SK-N-SH treated with all-trans-retinoic acid at 6 μM for 48 hours (cell line): ENCODE data around the gene SCN11A.

Experiments used
- ATAC-seq: fragments of 200-7000 bp; cut with Tn5 transposase; 3 replicates; pipeline ENCODE4 v1.9.1; 2020; ENCODE audit warnings: mild to moderate bottlenecking, moderate library complexity
- ARNTL ChIP-seq: fragments of 450-650 bp; formaldehyde crosslinking; IDR thresholded peaks from 2 replicates; pipeline ENCODE4 v1.5.0; 2020; ENCODE audit warnings: low read depth, mild to moderate bottlenecking, moderate library complexity, borderline replicate concordance
- BACH2 ChIP-seq: fragments of 250-450 bp; sonication (Bioruptor Pico); IDR thresholded peaks from 2 replicates; pipeline ENCODE4 v1.9.0; 2021; ENCODE audit warnings: mild to moderate bottlenecking, borderline replicate concordance
- CSDC2 ChIP-seq: fragments of 250-450 bp; sonication (Bioruptor Pico); IDR thresholded peaks from 2 replicates; pipeline ENCODE4 v1.5.0; 2020; ENCODE audit warnings: mild to moderate bottlenecking, moderate library complexity
- ESRRG ChIP-seq: fragments of 250-450 bp; sonication (Bioruptor Pico); IDR thresholded peaks from 2 replicates; pipeline ENCODE4 v1.6.1; 2021; ENCODE audit warnings: mild to moderate bottlenecking
- ISL1 ChIP-seq: fragments of 250-450 bp; sonication (Bioruptor Pico); IDR thresholded peaks from 2 replicates; pipeline ENCODE4 v2.1.2; 2022; ENCODE audit warnings: mild to moderate bottlenecking, moderate library complexity
- OSR1 ChIP-seq: fragments of 250-450 bp; sonication (Bioruptor Pico); IDR thresholded peaks from 2 replicates; pipeline ENCODE4 v1.8.0; 2022; ENCODE audit warnings: moderate library complexity, mild to moderate bottlenecking, inconsistent platforms
- PATZ1 ChIP-seq: fragments of 250-450 bp; sonication (Bioruptor Pico); IDR thresholded peaks from 2 replicates; pipeline ENCODE4 v1.8.0; 2020; ENCODE audit warnings: mild to moderate bottlenecking, moderate library complexity, borderline replicate concordance
- PPARA ChIP-seq: fragments of 250-450 bp; sonication (Bioruptor Pico); IDR thresholded peaks from 2 replicates; pipeline ENCODE4 v1.5.0; 2020; ENCODE audit warnings: mild to moderate bottlenecking, borderline replicate concordance
- RARB ChIP-seq: fragments of 250-450 bp; sonication (Bioruptor Pico); IDR thresholded peaks from 2 replicates; pipeline ENCODE4 v1.8.0; 2021; ENCODE audit warnings: mild to moderate bottlenecking, moderate library complexity
- TCF4 ChIP-seq: fragments of 250-450 bp; sonication (Bioruptor Pico); IDR thresholded peaks from 2 replicates; pipeline ENCODE4 v1.8.0; 2021; ENCODE audit warnings: mild to moderate bottlenecking, moderate library complexity, borderline replicate concordance
- TOX ChIP-seq: fragments of 250-450 bp; sonication (Bioruptor Pico); IDR thresholded peaks from 2 replicates; pipeline ENCODE4 v1.8.0; 2021; ENCODE audit warnings: mild to moderate bottlenecking, moderate library complexity, borderline replicate concordance
- TSHZ2 ChIP-seq: fragments of 250-450 bp; sonication (Bioruptor Pico); IDR thresholded peaks from 2 replicates; pipeline ENCODE4 v1.5.0; 2020; ENCODE audit warnings: mild to moderate bottlenecking, moderate library complexity
- ZC3H10 ChIP-seq: fragments of 250-450 bp; sonication (Bioruptor Pico); IDR thresholded peaks from 2 replicates; pipeline ENCODE4 v1.5.1; 2021; ENCODE audit warnings: mild to moderate bottlenecking, moderate library complexity
- ZFP3 ChIP-seq: fragments of 250-450 bp; sonication (Bioruptor Pico); IDR thresholded peaks from 2 replicates; pipeline ENCODE4 v1.5.0; 2020; ENCODE audit warnings: mild to moderate bottlenecking, moderate library complexity
- ZFP30 ChIP-seq: fragments of 450-650 bp; formaldehyde crosslinking; IDR thresholded peaks from 2 replicates; pipeline ENCODE4 v1.5.0; 2022; ENCODE audit warnings: mild to moderate bottlenecking, moderate library complexity
- ZNF70 ChIP-seq: fragments of 450-650 bp; formaldehyde crosslinking; IDR thresholded peaks from 2 replicates; pipeline ENCODE4 v1.5.0; 2020; ENCODE audit warnings: mild to moderate bottlenecking, moderate library complexity
- ZNF8 ChIP-seq: fragments of 450-650 bp; formaldehyde crosslinking; IDR thresholded peaks from 2 replicates; pipeline ENCODE4 v1.5.0; 2020; ENCODE audit warnings: mild to moderate bottlenecking, moderate library complexity
- TF ChIP-seq, protein P1 (sequence below): fragments of 250-450 bp; sonication (Bioruptor Pico); IDR thresholded peaks from 2 replicates; pipeline ENCODE4 v1.8.0; 2021; ENCODE audit warnings: low read depth, mild to moderate bottlenecking, moderate library complexity, borderline replicate concordance
- TF ChIP-seq, protein P2 (sequence below): fragments of 250-450 bp; sonication (Bioruptor Pico); IDR thresholded peaks from 2 replicates; pipeline ENCODE4 v1.5.1; 2021; ENCODE audit warnings: mild to moderate bottlenecking, moderate library complexity

Gene SCN11A

GRCh38 chr3:39097716-39098472 is 46.1 kb upstream of the SCN11A start:
- TF ChIP-seq CSDC2 (CRISPR knock-in tag) (no peak), ZFP30 (CRISPR knock-in tag) (no peak)
- ATAC-seq: no peak

- no peak for TF ChIP-seq ESRRG (CRISPR knock-in tag)
- no peak for ATAC-seq
Measured at GRCh38 chr3:39096775-39097174, 45.0 kb upstream of the SCN11A start.

GRCh38 chr3:39095778-39096177 is 44.0 kb upstream of the SCN11A start:
- no peak for TF ChIP-seq OSR1 (CRISPR knock-in tag)
- no peak for TF ChIP-seq ZNF8 (CRISPR knock-in tag)
- TF ChIP-seq, protein P1, sequence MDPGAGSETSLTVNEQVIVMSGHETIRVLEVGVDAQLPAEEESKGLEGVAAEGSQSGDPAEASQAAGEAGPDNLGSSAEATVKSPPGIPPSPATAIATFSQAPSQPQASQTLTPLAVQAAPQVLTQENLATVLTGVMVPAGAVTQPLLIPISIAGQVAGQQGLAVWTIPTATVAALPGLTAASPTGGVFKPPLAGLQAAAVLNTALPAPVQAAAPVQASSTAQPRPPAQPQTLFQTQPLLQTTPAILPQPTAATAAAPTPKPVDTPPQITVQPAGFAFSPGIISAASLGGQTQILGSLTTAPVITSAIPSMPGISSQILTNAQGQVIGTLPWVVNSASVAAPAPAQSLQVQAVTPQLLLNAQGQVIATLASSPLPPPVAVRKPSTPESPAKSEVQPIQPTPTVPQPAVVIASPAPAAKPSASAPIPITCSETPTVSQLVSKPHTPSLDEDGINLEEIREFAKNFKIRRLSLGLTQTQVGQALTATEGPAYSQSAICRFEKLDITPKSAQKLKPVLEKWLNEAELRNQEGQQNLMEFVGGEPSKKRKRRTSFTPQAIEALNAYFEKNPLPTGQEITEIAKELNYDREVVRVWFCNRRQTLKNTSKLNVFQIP: no peak
- TF ChIP-seq, protein P2, sequence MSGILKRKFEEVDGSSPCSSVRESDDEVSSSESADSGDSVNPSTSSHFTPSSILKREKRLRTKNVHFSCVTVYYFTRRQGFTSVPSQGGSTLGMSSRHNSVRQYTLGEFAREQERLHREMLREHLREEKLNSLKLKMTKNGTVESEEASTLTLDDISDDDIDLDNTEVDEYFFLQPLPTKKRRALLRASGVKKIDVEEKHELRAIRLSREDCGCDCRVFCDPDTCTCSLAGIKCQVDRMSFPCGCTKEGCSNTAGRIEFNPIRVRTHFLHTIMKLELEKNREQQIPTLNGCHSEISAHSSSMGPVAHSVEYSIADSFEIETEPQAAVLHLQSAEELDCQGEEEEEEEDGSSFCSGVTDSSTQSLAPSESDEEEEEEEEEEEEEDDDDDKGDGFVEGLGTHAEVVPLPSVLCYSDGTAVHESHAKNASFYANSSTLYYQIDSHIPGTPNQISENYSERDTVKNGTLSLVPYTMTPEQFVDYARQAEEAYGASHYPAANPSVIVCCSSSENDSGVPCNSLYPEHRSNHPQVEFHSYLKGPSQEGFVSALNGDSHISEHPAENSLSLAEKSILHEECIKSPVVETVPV (CRISPR knock-in tag): no peak
- no peak for TF ChIP-seq TSHZ2 (CRISPR knock-in tag)
- no peak for TF ChIP-seq PATZ1 (CRISPR knock-in tag)
- TF ChIP-seq BACH2: no peak
- TF ChIP-seq RARB (CRISPR knock-in tag): no peak
- no peak for TF ChIP-seq CSDC2 (CRISPR knock-in tag)
- TF ChIP-seq TCF4 (CRISPR knock-in tag): no peak
- no peak for ATAC-seq

DNA sequence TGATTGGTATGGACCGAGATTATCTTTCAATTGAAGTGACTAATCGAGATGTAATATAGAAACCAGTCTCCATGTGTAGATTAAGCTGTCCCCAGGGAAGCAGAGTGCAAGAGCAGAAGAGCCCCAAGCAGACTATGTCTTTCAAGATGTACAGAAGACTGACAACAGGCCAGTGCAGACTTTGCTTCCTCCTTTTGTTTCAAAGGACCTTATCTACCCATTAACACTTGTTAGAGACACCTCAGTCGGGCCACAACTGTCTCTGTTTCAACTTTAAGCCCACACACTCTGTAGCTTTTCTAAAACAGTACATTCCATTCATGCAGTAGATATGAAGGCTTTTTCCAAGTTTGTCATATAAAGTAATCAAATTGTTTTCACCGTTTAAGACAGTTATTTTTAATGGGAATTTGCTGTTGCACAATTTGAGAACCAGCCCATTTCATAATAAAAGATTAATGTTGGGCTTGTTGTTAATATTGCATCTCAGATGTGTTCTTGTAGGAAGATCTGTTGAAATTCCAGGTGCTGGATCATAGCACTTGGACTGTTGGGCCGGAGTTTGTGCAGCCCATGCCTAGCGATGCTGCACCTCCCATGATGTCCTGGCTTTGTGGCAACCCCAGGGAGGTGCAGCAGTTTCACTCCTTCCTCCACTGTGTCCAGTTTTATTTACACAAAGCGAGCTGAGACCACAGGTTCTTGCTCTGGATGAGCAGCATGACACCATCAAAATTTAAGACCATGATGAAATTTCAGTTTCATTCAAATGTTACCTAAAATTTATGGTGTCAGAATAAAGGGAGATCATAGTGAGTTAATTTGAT is 43.3 kb upstream of the SCN11A start:
- ATAC-seq: no peak
- no peak for TF ChIP-seq CSDC2 (CRISPR knock-in tag)
- no peak for TF ChIP-seq OSR1 (CRISPR knock-in tag)
- no peak for TF ChIP-seq BACH2
- TF ChIP-seq, protein P1: no peak
- TF ChIP-seq ZC3H10 (CRISPR knock-in tag): no peak
- TF ChIP-seq ZFP3: no peak
- TF ChIP-seq TOX (CRISPR knock-in tag): no peak
- no peak for TF ChIP-seq ZNF70 (CRISPR knock-in tag)
- TF ChIP-seq, protein P2 (CRISPR knock-in tag): no peak
- no peak for TF ChIP-seq PATZ1 (CRISPR knock-in tag)
- no peak for TF ChIP-seq ISL1
- TF ChIP-seq PPARA: no peak
- TF ChIP-seq ARNTL (CRISPR knock-in tag): no peak
